Liver (tissue), 9 donors: ENCODE results near the gene RAPSN. TPM values are rescaled to one million over a fixed set of nuclear protein-coding genes. Genes with fewer than 3 reads are reported as not detected.

Experiments used
- DNase-seq: peaks from one replicate; pipeline ENCODE4 v3.0.0-alpha.2; 2017; ENCODE audit warnings: low spot score
- H3K27ac ChIP-seq, 2 donors: one replicate each; pipeline ENCODE4 v1.7.0; 2013; ENCODE audit warnings: inconsistent platforms in 2 of 2, low read length in 2 of 2, control low read depth in 1 of 2, low read depth in 1 of 2, mild to moderate bottlenecking in 1 of 2
- H3K27me3 ChIP-seq, 4 donors: one replicate each; pipeline versions ENCODE4 v1.6.1 to v1.7.0; 2013; ENCODE audit warnings: low read length in 3 of 4, inconsistent platforms in 1 of 4, mild to moderate bottlenecking in 1 of 4, moderate library complexity in 1 of 4; ENCODE audit not compliant: control insufficient read depth in 4 of 4, insufficient read depth in 4 of 4
- H3K36me3 ChIP-seq, 4 donors: one replicate each; pipeline versions ENCODE4 v1.6.1 to v1.7.0; 2013; ENCODE audit warnings: low read length in 3 of 4, mild to moderate bottlenecking in 3 of 4, low read depth in 1 of 4, moderate library complexity in 1 of 4; ENCODE audit not compliant: control insufficient read depth in 4 of 4, insufficient read depth in 3 of 4
- H3K4me1 ChIP-seq, 4 donors: one replicate each; pipeline versions ENCODE4 v1.6.1 to v1.7.0; 2013; ENCODE audit warnings: low read length in 3 of 4, mild to moderate bottlenecking in 3 of 4, moderate library complexity in 1 of 4; ENCODE audit not compliant: control insufficient read depth in 4 of 4, insufficient read depth in 4 of 4
- H3K4me3 ChIP-seq, 3 donors: one replicate each; pipeline versions ENCODE4 v1.6.1 to v1.7.0; 2013; ENCODE audit warnings: low read length in 3 of 3, control low read depth in 1 of 3, low read depth in 1 of 3, mild to moderate bottlenecking in 1 of 3
- H3K9ac ChIP-seq, 2 donors: one replicate each; pipeline ENCODE4 v1.7.0; 2013; ENCODE audit warnings: low read length in 2 of 2, mild to moderate bottlenecking in 2 of 2, moderate library complexity in 2 of 2, control low read depth in 1 of 2, low read depth in 1 of 2
- H3K9me3 ChIP-seq, 4 donors: one replicate each; pipeline versions ENCODE4 v1.6.1 to v1.7.0; 2013; ENCODE audit warnings: low read length in 3 of 4; ENCODE audit not compliant: control insufficient read depth in 4 of 4
- FOXA1 ChIP-seq: IDR thresholded peaks from 2 replicates; pipeline ENCODE4 v1.6.1; 2016; ENCODE audit warnings: antibody characterized with exemption
- GABPA ChIP-seq, 2 donors: IDR thresholded peaks in 1 of 2; conservative IDR thresholded peaks in 1 of 2; 2 replicates each; pipeline ENCODE4 v1.6.1; 2016; ENCODE audit warnings: antibody characterized with exemption in 2 of 2, mild to moderate bottlenecking in 1 of 2, moderate library complexity in 1 of 2
- HNF4A ChIP-seq, 2 donors: conservative IDR thresholded peaks; 2 replicates each; pipeline ENCODE4 v1.6.1; 2016; ENCODE audit warnings: antibody characterized with exemption in 2 of 2, mild to moderate bottlenecking in 2 of 2
- HNF4G ChIP-seq: IDR thresholded peaks from 2 replicates; pipeline ENCODE4 v1.6.1; 2016; ENCODE audit warnings: antibody characterized with exemption
- JUND ChIP-seq, 2 donors: IDR thresholded peaks; 2 replicates each; pipeline ENCODE4 v1.6.1; 2016; ENCODE audit warnings: antibody characterized with exemption in 2 of 2
- NR2F2 ChIP-seq: IDR thresholded peaks from 2 replicates; pipeline ENCODE4 v1.6.1; 2016; ENCODE audit warnings: antibody characterized with exemption
- RXRA ChIP-seq, 2 donors: IDR thresholded peaks; 2 replicates each; pipeline ENCODE4 v1.6.1; 2017 to 2018; ENCODE audit warnings: antibody characterized with exemption in 2 of 2, mild to moderate bottlenecking in 1 of 2
- SP1 ChIP-seq: IDR thresholded peaks from 2 replicates; pipeline ENCODE4 v1.6.1; 2018; ENCODE audit warnings: antibody characterized with exemption, mild to moderate bottlenecking
- YY1 ChIP-seq: IDR thresholded peaks from 2 replicates; pipeline ENCODE4 v1.6.1; 2016; ENCODE audit warnings: antibody characterized with exemption, mild to moderate bottlenecking
- WGBS: extraction: QIAGEN DNeasy Blood & Tissue Kit; methylation state at CpG from one replicate; pipeline ENCODE4 v1.1.7; 2013; 5-methylcytosine and 5-hydroxymethylcytosine counted together
- polyA plus RNA-seq, 2 donors: library from polyadenylated mRNA; stranded (reverse) in 1 of 2; unstranded in 1 of 2; fragments of 200-250 nt in 1 of 2; fragments of >200 nt in 1 of 2; fragmentation: Nextera tagmentation in 1 of 2; extraction: Ambion mirVana in 1 of 2; gene quantifications; one replicate each; pipeline versions ENCODE4 v1.2.1 to v1.2.3, GENCODE V29; 2013 to 2015
- total RNA-seq, 2 donors: library from RNA; depleted of rRNA; stranded (reverse); fragments of >200 nt; gene quantifications; one replicate each; pipeline ENCODE4 v1.2.3, GENCODE V29; 2014
- TF ChIP-seq, protein P1 (sequence below): fragments of 150-350 bp; IDR thresholded peaks from 2 replicates; pipeline ENCODE4 v1.5.1; 2017; ENCODE audit warnings: improper control_type of control experiment, low read depth, low read length; ENCODE audit not compliant: missing input control
- TF ChIP-seq, protein P2 (sequence below): IDR thresholded peaks from 2 replicates; pipeline ENCODE4 v1.6.1; 2016; ENCODE audit warnings: antibody characterized with exemption, mild to moderate bottlenecking
- TF ChIP-seq, protein P3 (sequence below): IDR thresholded peaks from 2 replicates; pipeline ENCODE4 v1.6.1; 2016; ENCODE audit warnings: antibody characterized with exemption
- TF ChIP-seq, protein P4 (sequence below): IDR thresholded peaks from 2 replicates; pipeline ENCODE4 v1.6.1; 2016; ENCODE audit warnings: antibody characterized with exemption
- TF ChIP-seq, protein P5 (sequence below): IDR thresholded peaks from 2 replicates; pipeline ENCODE4 v1.6.1; 2016; ENCODE audit warnings: antibody characterized with exemption
- donor health status: healthy.
- donor health status: healthy.
- donor health status: healthy.
- donor health status: healthy.
- donor health status: healthy.

The RAPSN gene
- total and polyA plus RNA-seq, 4 donors: 0.12 to 0.59 (median 0.28) TPM; not detected in 1

DNA sequence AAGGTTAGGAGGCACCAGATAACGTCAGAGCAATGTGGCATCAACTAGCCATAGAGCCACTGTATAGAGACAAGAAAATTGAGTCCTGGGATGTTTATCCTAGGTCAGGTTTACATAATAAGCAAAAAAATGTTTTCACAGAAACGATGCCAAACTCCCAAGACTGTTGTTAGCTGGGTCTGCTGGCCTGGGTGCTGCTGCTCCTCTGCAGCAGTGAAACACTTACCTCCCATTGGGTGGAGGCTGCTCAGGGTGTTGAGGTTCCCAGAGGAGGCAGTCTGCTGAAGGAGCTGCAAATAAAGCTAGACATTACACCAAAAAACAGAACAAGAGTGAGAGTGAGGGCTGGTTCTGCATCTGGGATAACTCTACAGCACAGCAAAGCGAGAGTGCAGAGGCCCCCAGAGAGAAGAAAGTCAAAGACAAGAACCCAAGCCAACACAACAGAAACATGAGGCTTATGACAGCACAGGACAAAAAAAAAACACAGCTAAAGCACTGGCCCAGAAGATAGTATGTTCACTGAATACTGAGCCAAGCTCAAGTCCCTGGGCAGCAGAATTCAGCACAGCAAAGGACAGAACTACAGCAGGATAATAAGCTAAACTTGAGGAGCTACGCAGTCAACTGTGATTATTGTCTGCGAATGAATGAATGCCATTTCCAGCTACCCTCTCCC, 29.9 kb upstream of the RAPSN start (continued):
- TF ChIP-seq, protein P1, sequence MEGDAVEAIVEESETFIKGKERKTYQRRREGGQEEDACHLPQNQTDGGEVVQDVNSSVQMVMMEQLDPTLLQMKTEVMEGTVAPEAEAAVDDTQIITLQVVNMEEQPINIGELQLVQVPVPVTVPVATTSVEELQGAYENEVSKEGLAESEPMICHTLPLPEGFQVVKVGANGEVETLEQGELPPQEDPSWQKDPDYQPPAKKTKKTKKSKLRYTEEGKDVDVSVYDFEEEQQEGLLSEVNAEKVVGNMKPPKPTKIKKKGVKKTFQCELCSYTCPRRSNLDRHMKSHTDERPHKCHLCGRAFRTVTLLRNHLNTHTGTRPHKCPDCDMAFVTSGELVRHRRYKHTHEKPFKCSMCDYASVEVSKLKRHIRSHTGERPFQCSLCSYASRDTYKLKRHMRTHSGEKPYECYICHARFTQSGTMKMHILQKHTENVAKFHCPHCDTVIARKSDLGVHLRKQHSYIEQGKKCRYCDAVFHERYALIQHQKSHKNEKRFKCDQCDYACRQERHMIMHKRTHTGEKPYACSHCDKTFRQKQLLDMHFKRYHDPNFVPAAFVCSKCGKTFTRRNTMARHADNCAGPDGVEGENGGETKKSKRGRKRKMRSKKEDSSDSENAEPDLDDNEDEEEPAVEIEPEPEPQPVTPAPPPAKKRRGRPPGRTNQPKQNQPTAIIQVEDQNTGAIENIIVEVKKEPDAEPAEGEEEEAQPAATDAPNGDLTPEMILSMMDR: no peak
- TF ChIP-seq, protein P2, sequence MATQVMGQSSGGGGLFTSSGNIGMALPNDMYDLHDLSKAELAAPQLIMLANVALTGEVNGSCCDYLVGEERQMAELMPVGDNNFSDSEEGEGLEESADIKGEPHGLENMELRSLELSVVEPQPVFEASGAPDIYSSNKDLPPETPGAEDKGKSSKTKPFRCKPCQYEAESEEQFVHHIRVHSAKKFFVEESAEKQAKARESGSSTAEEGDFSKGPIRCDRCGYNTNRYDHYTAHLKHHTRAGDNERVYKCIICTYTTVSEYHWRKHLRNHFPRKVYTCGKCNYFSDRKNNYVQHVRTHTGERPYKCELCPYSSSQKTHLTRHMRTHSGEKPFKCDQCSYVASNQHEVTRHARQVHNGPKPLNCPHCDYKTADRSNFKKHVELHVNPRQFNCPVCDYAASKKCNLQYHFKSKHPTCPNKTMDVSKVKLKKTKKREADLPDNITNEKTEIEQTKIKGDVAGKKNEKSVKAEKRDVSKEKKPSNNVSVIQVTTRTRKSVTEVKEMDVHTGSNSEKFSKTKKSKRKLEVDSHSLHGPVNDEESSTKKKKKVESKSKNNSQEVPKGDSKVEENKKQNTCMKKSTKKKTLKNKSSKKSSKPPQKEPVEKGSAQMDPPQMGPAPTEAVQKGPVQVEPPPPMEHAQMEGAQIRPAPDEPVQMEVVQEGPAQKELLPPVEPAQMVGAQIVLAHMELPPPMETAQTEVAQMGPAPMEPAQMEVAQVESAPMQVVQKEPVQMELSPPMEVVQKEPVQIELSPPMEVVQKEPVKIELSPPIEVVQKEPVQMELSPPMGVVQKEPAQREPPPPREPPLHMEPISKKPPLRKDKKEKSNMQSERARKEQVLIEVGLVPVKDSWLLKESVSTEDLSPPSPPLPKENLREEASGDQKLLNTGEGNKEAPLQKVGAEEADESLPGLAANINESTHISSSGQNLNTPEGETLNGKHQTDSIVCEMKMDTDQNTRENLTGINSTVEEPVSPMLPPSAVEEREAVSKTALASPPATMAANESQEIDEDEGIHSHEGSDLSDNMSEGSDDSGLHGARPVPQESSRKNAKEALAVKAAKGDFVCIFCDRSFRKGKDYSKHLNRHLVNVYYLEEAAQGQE: no peak

DNA sequence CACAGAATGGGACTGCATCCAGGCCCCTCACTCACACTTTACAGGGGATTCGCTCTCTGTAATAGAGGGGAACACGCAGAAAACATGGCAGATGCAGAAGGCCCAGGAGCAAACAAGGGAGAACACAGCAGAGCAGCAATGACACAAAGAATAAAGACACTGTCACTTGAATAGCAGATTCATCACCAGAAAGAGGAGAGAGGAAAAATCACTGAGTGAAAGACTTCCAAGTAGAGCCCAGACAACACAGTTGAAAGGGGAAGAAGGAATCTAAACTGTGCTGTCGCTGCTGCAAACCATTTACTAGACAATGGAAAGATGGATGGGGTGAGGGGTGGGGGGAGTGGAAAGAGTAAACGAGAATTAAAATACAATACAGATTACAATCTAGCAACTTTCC, 28.8 kb upstream of the RAPSN start:
- TF ChIP-seq, protein P2: no peak
- TF ChIP-seq, protein P3, sequence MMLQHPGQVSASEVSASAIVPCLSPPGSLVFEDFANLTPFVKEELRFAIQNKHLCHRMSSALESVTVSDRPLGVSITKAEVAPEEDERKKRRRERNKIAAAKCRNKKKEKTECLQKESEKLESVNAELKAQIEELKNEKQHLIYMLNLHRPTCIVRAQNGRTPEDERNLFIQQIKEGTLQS: no peak
- TF ChIP-seq NR2F2: no peak
- TF ChIP-seq JUND (IDR thresholded peaks at IDR 0.05): no peak
- TF ChIP-seq SP1: no peak
- TF ChIP-seq HNF4A (conservative IDR thresholded peaks at IDR 0.05): no peak
- TF ChIP-seq FOXA1: no peak
- no peak for TF ChIP-seq GABPA (IDR thresholded peaks at IDR 0.05 in 1 of 2, conservative IDR thresholded peaks at IDR 0.05 in 1 of 2)
- TF ChIP-seq, protein P1: no peak
- no peak for TF ChIP-seq YY1
- TF ChIP-seq, protein P4, sequence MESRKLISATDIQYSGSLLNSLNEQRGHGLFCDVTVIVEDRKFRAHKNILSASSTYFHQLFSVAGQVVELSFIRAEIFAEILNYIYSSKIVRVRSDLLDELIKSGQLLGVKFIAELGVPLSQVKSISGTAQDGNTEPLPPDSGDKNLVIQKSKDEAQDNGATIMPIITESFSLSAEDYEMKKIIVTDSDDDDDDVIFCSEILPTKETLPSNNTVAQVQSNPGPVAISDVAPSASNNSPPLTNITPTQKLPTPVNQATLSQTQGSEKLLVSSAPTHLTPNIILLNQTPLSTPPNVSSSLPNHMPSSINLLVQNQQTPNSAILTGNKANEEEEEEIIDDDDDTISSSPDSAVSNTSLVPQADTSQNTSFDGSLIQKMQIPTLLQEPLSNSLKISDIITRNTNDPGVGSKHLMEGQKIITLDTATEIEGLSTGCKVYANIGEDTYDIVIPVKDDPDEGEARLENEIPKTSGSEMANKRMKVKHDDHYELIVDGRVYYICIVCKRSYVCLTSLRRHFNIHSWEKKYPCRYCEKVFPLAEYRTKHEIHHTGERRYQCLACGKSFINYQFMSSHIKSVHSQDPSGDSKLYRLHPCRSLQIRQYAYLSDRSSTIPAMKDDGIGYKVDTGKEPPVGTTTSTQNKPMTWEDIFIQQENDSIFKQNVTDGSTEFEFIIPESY: no peak
- TF ChIP-seq RXRA (IDR thresholded peaks at IDR 0.05): no peak
- TF ChIP-seq, protein P5, sequence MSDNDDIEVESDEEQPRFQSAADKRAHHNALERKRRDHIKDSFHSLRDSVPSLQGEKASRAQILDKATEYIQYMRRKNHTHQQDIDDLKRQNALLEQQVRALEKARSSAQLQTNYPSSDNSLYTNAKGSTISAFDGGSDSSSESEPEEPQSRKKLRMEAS: no peak
- no peak for TF ChIP-seq HNF4G
- Histone ChIP-seq H3K9ac (no peak overlapping the region), H3K4me3 (no peak overlapping the region), H3K27me3 (no peaks in the 10 kb centered on the region), H3K4me1 (no peaks in the 10 kb centered on the region), H3K9me3 (no peaks in the 10 kb centered on the region), H3K36me3 (peaks cover 25 to 90% (median 74%) of the 10 kb centered on the region in 4 donors), H3K27ac (no peak overlapping the region)
- WGBS: 91% methylated on average over 4 of the region's 4 CpGs
- no peak for DNase-seq
